Panc1 (cell line): ENCODE results near the gene SGPL1. TPM values are rescaled to one million over a fixed set of nuclear protein-coding genes. Genes with fewer than 3 reads are reported as not detected.

Experiments
- total RNA-seq: library from RNA; stranded (reverse); gene quantifications from one replicate; pipeline ENCODE4 v1.2.1, GENCODE V29; 2021; ENCODE audit not compliant: unreplicated experiment

Gene SGPL1
- total RNA-seq, 1 experiment from 2014 or later, result 103 TPM

Other genes starting within 250 kb of the SGPL1 start
- gene PRF1, start 213.2 kb upstream of the SGPL1 start, total RNA-seq, result not detected
- gene ADAMTS14, start 143.4 kb upstream of the SGPL1 start, total RNA-seq, result 0.67 TPM
- not detected for gene TBATA, start 30.6 kb upstream of the SGPL1 start, total RNA-seq
- 122 TPM for gene PCBD1, start 72.6 kb downstream of the SGPL1 start, total RNA-seq